Esophagus (tissue), 2 donors: ENCODE data around the gene SARS1. TPM values are rescaled to one million over a fixed set of nuclear protein-coding genes. Genes with fewer than 3 reads are reported as not detected.
"Not testable (repeated sequence)": the region's sequence is repeated elsewhere in the genome, so short reads cannot be mapped to it uniquely, and the experiment has no call there.

Source experiments
- H3K27ac ChIP-seq, 2 donors: one replicate each; pipeline ENCODE4 v1.5.1; 2013; ENCODE audit warnings: low read depth in 2 of 2, mild to moderate bottlenecking in 2 of 2, inconsistent platforms in 1 of 2, low read length in 1 of 2, moderate library complexity in 1 of 2
- H3K27me3 ChIP-seq, 2 donors: one replicate each; pipeline ENCODE4 v1.6.1; 2013; ENCODE audit warnings: low read length in 2 of 2, control low read depth in 1 of 2, mild to moderate bottlenecking in 1 of 2; ENCODE audit not compliant: insufficient read depth in 2 of 2, control insufficient read depth in 1 of 2
- H3K36me3 ChIP-seq, 2 donors: one replicate each; pipeline ENCODE4 v1.6.1; 2013; ENCODE audit warnings: low read length in 1 of 2; ENCODE audit not compliant: control insufficient read depth in 2 of 2, insufficient read depth in 2 of 2
- H3K4me1 ChIP-seq, 2 donors: one replicate each; pipeline ENCODE4 v1.6.1; 2013; ENCODE audit warnings: low read length in 1 of 2; ENCODE audit not compliant: control insufficient read depth in 2 of 2, insufficient read depth in 2 of 2
- H3K4me3 ChIP-seq, 2 donors: one replicate each; pipeline ENCODE4 v1.5.1; 2013; ENCODE audit warnings: low read length in 2 of 2, mild to moderate bottlenecking in 2 of 2, low read depth in 1 of 2, moderate library complexity in 1 of 2
- H3K9me3 ChIP-seq, 2 donors: one replicate each; pipeline ENCODE4 v1.6.1; 2013; ENCODE audit warnings: mild to moderate bottlenecking in 2 of 2, low read depth in 1 of 2, low read length in 1 of 2, moderate library complexity in 1 of 2; ENCODE audit not compliant: control insufficient read depth in 2 of 2, insufficient read depth in 1 of 2
- WGBS, 2 donors: extraction: QIAGEN DNeasy Blood & Tissue Kit; methylation state at CpG; one replicate each; pipeline ENCODE4 v1.1.7; 2013; 5-methylcytosine and 5-hydroxymethylcytosine counted together
- polyA plus RNA-seq, 2 donors: library from polyadenylated mRNA; stranded (reverse); fragments of 200-250 nt; gene quantifications; one replicate each; pipeline ENCODE4 v1.2.3, GENCODE V29; 2013
- donor health status: healthy with polysubstance abuse.
- donor health status: Bipolar disorder and iron deficiency.

Gene SARS1
- polyA plus RNA-seq, 2 donors: 31.4 to 124 TPM

DNA sequence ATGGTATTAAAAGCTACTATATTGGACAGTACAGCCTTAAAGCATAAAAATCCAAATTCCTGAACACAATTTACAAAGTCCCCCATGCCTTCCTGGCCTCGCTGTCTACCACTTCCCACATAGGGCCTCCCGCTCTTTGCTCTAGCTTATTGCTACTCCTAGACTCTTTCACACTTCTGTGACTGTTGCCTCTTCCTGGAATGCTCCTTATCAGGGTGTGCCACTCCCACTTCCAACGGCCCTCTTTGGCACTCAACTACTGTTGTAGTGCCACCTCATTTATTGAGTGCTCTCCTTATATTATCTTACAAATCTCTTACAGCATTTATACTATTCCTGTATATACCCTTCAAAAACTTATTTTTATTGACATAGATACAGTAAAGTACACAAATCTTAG lies 4.8 kb downstream of the SARS1 start:
- whole genome bisulfite sequencing, 2 donors: 70 to 72% methylated on average over 3 of the region's 3 CpGs
- no peak overlapping the region for H3K27ac ChIP-seq
- H3K4me3 ChIP-seq: no peak overlapping the region
- no peaks in the 10 kb centered on the region for H3K9me3 ChIP-seq
- peaks cover 0 to 3% of the 10 kb centered on the region in 2 donors for H3K36me3 ChIP-seq
- H3K4me1 ChIP-seq: peaks cover 0 to 3% of the 10 kb centered on the region in 2 donors
- no peaks in the 10 kb centered on the region for H3K27me3 ChIP-seq

DNA sequence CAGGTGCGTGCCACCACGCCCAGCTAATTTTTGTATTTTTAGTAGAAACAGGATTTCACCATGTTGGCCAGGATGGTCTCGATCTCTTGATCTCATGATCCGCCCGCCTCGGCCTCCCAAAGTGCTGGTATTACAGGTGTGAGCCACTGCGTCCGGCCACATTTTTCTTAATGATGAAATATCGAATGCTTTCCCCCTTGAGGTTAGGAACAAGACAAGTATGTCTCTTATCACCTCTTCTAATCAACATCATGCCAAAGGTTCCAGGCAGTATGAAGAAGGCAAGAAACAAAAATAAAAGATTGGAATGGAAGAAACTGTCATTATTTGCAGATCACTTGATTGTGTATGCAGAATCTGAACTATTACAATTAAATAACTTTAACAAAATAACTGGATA lies 7.5 kb downstream of the SARS1 start:
- not testable (repeated sequence) for H3K36me3 ChIP-seq, H3K27me3 ChIP-seq, H3K4me3 ChIP-seq, H3K9me3 ChIP-seq, H3K4me1 ChIP-seq, H3K27ac ChIP-seq
- 96 to 99% methylated on average over 8 to 9 of the region's 9 CpGs for WGBS, 2 donors

DNA sequence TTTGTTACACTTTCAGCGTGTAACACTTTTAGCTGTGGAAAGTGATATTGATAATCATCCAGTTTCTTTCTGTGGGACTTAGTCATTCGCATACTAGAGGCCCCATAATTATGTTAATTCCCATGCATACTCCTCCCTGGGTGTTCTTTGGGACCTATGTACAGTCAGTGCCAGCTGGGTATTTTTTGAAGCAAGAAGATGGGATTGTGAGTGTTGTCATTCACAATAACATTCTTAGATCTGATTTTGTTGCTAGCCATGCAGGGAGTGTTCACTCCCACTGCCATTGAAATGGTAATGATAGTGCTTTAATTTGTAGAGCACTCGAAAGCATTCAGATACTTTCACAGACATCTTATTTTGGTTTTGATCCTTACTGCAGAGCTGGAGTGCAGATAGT lies 11.6 kb downstream of the SARS1 start:
- 84 to 90% methylated on average over 3 of the region's 3 CpGs for WGBS, 2 donors
- no peaks in the 10 kb centered on the region for H3K4me1 ChIP-seq
- H3K9me3 ChIP-seq: no peaks in the 10 kb centered on the region
- H3K27ac ChIP-seq: no peak overlapping the region
- H3K4me3 ChIP-seq: no peak overlapping the region
- H3K36me3 ChIP-seq: peaks cover 10 to 13% of the 10 kb centered on the region in 2 donors
- H3K27me3 ChIP-seq: no peaks in the 10 kb centered on the region

DNA sequence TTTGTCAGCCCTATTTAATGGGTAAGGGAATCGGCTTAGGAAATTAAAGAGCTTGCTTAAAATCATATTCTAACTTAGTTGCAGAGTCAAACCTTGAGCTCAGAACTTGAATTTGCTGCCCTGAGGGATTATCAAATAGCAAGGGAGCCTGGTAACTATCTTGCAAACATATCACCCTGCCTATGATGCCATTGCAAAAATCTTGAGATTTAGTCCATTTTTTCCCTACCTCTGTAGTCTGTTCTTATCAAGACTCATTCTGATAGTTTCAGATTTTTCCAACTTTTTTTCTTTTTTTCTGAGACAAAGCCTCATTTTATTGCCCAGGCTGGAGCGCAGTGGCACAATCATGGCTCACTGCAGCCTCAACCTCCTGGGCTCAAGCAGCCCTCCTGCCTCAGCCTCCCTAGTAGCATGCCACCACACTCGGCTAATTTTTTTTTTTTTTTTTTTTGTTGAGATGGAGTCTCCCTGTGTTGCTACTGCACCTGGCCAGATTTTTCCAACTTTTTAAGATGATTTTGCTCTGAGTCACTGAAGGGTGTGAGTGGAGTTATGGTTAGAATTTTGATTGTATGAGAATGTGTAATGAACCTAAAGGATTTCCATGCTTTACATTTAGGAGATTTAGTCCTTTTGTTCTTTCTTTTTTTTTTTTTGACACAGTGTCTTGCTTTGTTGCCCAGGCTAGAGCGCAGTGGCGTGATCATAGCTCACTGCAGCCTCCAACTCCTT lies 12.2 kb downstream of the SARS1 start:
- Histone ChIP-seq H3K27ac (no peak overlapping the region), H3K36me3 (peaks cover 13 to 15% of the 10 kb centered on the region in 2 donors), H3K4me3 (no peak overlapping the region), H3K9me3 (no peaks in the 10 kb centered on the region), H3K27me3 (no peaks in the 10 kb centered on the region), H3K4me1 (no peaks in the 10 kb centered on the region)
- 86 to 92% methylated on average over 5 of the region's 5 CpGs for WGBS, 2 donors

DNA sequence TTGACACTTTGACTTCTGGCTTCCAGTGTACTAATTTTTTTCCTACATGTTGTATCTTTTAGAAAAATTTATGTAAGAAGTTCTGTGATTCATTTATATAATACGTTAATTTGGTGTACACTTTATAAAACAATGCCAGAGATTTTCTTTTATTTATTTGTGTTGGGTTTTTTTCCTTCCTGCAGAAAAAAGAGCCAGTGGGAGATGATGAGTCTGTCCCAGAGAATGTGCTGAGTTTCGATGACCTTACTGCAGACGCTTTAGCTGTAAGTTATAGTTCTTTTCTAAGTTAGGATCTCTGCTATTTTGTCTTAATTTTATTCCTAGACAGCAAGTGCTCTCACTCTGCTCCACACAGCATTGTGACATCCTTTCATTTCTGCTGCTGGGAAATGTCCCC lies 14.4 kb downstream of the SARS1 start:
- H3K4me3 ChIP-seq: no peak overlapping the region
- 79 to 87% methylated on average over 3 of the region's 3 CpGs for WGBS, 2 donors
- H3K4me1 ChIP-seq: no peaks in the 10 kb centered on the region
- H3K27me3 ChIP-seq: no peaks in the 10 kb centered on the region
- peaks cover 27 to 31% of the 10 kb centered on the region in 2 donors for H3K36me3 ChIP-seq
- H3K27ac ChIP-seq: no peak overlapping the region
- H3K9me3 ChIP-seq: no peaks in the 10 kb centered on the region

DNA sequence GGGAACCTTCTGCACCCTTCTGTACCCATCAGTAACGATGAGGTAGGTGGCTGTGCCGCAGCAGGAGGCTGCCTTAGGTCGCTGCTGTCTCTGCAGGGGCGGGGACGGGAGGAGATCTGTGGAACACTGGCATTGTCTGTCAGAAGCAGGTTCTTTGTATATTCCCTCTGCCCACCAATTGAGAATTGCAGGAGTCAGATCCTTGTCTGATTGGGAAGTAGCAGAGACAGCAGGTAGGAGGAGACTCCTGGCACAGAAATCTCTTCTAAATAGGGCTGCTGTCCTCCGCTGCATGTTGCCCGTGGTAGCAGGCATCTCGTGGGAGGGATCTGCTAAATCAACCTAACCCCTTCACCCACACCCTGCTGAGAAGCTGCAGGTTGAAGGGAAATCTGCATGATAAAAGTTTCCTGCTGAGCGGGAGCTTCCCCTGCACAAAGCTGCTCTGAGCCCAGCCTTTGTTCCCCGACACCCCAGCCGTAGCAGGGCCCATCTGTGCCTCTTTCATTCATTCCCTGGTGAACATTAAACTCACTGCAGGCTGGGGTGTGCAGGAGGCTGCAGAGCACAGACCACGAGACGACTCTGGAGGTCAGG lies 15.9 kb downstream of the SARS1 start:
- Histone ChIP-seq H3K27me3 (no peaks in the 10 kb centered on the region), H3K4me1 (no peaks in the 10 kb centered on the region), H3K36me3 (peaks cover 27 to 31% of the 10 kb centered on the region in 2 donors), H3K27ac (no peak overlapping the region), H3K4me3 (no peak overlapping the region), H3K9me3 (no peaks in the 10 kb centered on the region)
- 80% methylated on average over 13 of the region's 13 CpGs for WGBS, 2 donors

DNA sequence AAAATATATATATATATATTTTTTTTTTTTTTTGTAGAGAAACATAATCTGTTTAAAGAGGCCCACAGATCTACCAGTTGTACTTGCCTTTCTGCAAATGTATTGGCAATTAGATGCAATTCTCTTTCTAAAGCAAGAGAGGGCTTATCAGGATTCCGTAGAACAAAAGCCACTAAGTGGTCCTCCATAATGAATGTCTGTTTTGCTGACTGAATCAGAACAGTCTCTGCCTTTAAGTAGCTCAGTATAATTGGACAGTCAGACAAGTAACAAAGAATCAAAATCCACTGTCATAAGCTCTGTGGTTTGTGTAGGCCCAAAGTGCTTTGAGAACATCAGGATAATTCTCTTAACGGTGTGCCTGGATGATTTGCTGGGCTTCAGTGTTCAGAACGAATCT lies 17.3 kb downstream of the SARS1 start:
- peaks cover 37 to 42% of the 10 kb centered on the region in 2 donors for H3K36me3 ChIP-seq
- H3K27ac ChIP-seq: no peak overlapping the region
- H3K4me1 ChIP-seq: no peaks in the 10 kb centered on the region
- H3K9me3 ChIP-seq: no peaks in the 10 kb centered on the region
- no peak overlapping the region for H3K4me3 ChIP-seq
- 88 to 91% methylated on average over 3 of the region's 3 CpGs for WGBS, 2 donors
- no peaks in the 10 kb centered on the region for H3K27me3 ChIP-seq

DNA sequence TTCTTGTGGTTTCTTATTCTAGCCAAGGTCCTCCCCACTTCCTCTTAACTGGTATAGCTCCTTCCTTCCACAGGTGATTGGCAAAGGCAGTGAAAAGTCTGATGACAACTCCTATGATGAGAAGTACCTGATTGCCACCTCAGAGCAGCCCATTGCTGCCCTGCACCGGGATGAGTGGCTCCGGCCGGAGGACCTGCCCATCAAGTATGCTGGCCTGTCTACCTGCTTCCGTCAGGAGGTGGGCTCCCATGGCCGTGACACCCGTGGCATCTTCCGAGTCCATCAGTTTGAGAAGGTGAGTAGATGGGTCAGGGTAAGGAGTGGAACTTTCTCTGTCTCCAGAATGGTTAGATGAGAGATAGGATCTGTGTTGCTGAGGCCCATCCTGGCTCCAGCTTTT lies 21.4 kb downstream of the SARS1 start:
- no peak overlapping the region for H3K27ac ChIP-seq
- H3K27me3 ChIP-seq: no peaks in the 10 kb centered on the region
- no peak overlapping the region for H3K4me3 ChIP-seq
- H3K4me1 ChIP-seq: peaks cover 2 to 8% of the 10 kb centered on the region in 2 donors
- no peaks in the 10 kb centered on the region for H3K9me3 ChIP-seq
- WGBS, 2 donors: 89 to 96% methylated on average over 7 of the region's 7 CpGs
- H3K36me3 ChIP-seq: peaks cover 40 to 47% of the 10 kb centered on the region in 2 donors

DNA sequence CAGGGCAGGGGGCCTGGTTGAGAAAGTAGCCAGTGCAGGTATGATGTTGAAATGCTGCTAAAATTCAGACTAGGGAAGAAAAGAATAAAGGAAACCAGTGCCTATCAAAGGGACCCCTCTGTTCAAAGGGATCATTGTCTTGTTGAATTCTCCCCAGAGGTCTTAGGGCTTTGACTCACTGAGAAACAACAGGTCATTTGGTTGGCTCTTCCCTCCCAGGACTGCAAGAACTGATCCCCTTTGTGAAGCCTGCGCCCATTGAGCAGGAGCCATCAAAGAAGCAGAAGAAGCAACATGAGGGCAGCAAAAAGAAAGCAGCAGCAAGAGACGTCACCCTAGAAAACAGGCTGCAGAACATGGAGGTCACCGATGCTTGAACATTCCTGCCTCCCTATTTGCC lies 23.8 kb downstream of the SARS1 start:
- Histone ChIP-seq H3K36me3 (peaks cover 25 to 31% of the 10 kb centered on the region in 2 donors), H3K27me3 (no peaks in the 10 kb centered on the region), H3K27ac (no peak overlapping the region), H3K4me3 (no peak overlapping the region), H3K4me1 (peaks cover 2 to 21% of the 10 kb centered on the region in 2 donors), H3K9me3 (no peaks in the 10 kb centered on the region)
- WGBS, 2 donors: 92 to 95% methylated on average over 3 of the region's 3 CpGs

DNA sequence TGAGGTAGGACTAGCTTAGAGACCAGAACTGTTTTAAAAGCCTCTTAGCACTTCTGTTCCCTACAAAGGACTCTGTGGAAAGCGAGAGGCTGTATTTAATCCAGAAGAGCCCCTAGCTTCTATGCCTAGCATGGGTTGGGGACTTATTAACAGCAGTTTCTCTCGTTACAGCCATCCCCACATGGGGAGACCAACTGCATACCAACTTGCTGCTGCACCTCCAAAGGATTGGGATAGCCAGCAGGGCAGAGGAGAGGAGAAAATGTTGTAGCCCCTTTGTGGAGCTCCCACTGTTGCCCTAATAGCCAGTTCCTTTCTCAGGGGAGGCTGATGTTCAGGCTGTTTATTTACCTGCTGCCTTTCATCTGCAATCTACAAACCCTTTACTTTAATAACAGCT lies 24.7 kb downstream of the SARS1 start:
- H3K27ac ChIP-seq: no peak overlapping the region
- 83 to 85% methylated on average over 2 of the region's 2 CpGs for WGBS, 2 donors

More for the DNA sequence above, 24.7 kb downstream of the SARS1 start:
- Histone ChIP-seq H3K9me3 (no peaks in the 10 kb centered on the region), H3K4me3 (no peak overlapping the region), H3K36me3 (peaks cover 23 to 31% of the 10 kb centered on the region in 2 donors), H3K27me3 (no peaks in the 10 kb centered on the region), H3K4me1 (peaks cover 2 to 21% of the 10 kb centered on the region in 2 donors)
